T1000 (cell line): ENCODE measurements around the gene POLR3E.
A peak's percentile ranks its signal among the peaks of the same experiment; 100 is the strongest.
"Not testable (repeated sequence)": the region's sequence is repeated elsewhere in the genome, so short reads cannot be mapped to it uniquely, and the experiment has no call there.

ENCODE experiments used
- DNase-seq: peaks from one replicate; lab custom pipeline; 2025; ENCODE audit warnings: mixed read lengths; lab: John Stamatoyannopoulos, UW

POLR3E gene

DNA sequence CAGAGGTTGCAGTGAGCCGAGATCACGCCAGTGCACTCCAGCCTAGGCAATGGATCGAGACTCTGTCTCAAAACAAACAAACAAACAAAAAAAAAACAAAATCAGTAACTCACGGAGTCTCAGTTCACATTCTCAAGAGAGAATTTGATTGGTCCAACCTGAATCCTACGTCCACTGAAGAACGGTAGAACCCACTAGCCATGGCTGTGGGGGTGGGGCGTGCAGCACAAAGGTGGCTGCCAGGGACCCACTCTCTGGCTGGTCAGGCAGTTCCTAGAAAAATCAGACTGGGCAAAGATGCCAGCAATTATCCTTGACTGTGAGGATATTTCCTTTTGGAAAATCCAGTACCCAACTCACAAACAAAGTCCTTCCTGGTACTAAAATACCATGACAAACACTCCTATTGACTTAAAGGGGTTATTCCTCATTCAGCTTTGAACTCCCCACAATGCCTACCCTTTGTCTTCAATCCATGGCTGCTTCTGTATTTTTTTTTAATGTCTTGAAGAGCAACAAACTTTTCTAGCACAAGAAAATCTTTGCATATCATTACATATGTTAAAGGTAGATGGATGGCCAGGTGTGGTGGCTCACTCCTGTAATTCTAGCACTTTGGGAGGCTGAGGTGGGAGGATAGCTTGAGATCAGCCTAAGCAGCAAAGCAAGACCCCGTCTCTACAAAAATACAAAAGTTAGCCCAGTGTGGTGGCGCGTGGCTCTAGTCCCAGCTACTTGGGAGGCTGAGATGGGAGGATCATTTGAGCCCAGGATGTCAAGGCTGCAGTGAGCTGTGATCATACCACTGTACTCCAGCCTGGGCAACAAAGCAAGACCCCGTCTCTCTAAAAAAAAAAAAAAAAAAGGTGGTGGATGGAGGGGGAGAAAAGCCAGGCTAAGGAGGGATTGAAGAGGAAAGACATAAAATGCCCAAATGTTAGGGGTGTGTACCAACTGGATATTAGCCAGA lies 3.8 kb upstream of the POLR3E start:
- no peak for DNase-seq

DNA sequence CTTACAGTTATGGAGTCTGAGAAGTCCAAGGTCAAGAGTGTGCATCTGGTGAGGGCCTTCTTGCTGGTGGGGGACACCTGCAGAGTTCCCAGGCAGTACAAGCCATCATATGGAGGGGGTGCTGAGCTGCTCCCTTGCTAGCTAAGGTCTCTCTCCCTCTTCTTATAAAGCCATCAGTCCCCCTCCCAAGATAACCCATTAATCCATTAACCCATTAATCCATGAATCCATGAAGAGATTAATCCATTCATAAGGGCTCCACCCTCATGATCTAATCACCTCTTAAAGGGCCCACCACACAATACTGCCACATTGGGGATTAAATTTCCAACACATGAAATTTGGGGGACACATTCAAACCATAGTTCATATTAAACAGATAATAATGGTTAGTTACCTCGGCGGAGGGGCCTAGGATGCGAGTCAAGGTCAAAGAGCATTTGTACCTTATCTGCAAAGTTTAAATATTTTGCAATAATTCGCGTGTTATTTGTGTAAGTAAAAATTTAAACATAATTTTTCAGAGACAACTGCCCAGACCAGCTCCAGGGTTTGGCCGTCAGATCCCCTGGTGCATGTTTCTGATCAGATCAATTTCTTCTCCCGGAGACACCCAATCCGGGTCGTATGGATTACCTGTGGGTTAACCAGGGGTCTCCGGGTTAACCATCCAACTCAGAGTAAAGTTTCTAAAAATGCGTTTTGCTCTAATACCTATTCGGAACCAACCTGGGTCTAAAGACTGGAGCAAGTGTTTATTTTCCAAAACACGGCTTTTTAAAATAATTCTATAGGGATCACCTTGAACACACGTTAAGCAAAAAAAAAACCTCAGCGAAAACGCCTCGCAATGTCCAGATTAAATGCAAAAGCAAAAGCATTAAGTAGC lies 740 bp upstream of the POLR3E start:
- DNase-seq = no peak

DNA sequence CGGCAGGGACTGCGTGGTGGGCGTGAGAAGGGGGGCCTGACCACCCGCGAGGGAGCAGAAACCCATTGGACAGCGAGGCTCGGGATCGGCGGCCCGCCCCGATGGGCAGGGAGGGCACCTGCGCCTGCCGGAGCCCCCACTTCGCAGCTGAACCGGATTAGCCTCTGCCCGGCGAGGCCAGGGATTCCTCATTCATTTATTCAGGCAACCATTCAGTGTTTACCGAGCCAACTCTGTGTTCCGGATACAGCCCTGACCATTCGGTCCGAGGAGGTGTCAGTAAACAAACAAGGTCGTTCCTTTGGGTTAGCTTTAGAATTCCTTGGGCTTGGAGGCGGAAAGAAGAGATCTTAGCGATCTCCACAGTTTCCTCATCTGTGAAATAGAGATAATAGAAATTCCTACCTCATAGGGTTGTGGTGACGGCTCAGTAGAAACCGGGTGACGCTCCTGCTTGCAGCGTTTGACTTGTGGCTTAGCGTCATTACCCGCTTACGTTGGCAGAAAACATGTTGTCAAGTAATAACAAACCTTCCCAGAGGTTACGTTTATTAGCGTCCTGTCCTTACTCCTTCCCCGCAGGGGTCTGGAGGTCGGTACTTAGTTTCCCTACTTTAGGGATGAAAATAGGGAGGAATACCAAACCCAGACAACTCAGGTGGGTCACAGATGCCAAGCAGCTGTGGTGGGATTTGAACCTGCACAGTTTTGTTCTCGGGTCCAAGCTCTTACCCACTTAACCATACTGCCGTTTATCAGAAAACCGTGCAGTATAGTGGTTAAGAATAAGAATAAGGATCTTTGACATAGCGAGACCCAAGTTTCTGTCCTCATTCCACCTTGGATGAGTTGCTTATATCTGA lies 893 bp downstream of the POLR3E start:
- peak; percentile 91 for DNase-seq

DNA sequence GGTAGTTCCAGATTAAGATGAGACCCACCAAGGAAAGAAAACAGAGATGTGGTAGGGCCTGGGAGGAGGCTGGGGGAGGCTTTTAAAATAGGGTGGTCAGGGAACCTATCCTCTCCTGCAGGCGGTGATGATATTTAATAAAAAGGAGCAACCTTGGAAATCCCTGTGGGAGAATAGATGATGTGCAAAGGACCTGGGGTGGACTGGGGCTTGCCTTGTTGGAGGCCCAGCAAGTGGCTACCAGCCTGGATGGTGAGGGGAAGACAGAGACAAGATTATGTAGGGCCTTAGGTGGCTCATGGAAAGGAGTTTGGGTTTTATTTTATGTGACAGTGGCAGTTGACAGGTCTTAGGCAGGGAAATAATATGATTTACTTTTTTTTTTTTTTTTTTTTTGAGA lies 1.8 kb downstream of the POLR3E start:
- no peak for DNase-seq

DNA sequence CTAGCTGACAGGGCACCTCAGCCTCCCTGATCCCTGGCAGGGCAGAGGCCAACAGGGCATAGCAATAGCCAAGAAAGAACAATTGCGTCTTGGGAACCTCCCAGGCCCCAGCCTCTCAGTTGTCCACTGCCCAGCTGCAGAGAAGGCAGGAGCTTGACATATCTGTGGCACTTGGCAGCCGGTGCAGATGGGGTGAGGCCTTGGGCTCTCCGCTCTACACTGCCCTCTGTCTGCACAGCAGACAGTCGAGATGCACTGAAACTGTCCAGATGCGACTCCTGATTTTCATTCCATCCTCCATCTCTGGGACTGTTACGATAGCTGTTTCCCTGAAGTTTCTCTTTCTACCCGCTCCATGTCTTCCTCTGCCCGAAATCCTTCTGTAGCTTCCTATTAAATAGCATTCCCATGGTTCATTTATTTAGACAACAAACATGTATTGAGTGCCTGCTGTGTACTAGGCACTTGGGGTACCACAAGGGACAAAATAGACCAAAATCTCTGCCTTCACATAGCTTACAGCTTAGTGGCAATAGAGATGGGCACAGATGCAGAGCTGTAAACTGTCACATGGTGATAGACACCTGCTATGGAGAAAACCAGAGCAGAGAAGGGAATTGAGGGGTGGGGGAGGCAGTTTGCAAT lies 3.3 kb downstream of the POLR3E start:
- DNase-seq = peak; percentile 14

DNA sequence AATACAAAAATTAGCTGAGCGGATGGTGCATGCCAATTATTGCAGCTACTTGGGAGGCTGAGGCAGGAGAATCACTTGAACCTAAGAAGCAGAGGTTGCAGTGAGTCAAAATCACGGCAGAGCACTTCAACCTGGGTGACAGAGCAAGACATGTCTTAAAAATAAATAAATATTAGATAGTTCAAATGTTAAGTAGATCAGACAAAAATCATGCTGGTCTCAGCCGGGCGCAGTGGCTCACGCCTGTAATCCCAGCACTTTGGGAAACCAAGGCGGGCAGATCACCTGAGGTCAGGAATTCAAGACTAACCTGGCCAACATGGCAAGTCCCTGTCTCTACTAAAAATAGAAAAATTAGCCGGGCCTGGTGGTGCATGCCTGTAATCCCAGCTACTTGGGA lies 4.2 kb downstream of the POLR3E start:
- DNase-seq = not testable (repeated sequence)

DNA sequence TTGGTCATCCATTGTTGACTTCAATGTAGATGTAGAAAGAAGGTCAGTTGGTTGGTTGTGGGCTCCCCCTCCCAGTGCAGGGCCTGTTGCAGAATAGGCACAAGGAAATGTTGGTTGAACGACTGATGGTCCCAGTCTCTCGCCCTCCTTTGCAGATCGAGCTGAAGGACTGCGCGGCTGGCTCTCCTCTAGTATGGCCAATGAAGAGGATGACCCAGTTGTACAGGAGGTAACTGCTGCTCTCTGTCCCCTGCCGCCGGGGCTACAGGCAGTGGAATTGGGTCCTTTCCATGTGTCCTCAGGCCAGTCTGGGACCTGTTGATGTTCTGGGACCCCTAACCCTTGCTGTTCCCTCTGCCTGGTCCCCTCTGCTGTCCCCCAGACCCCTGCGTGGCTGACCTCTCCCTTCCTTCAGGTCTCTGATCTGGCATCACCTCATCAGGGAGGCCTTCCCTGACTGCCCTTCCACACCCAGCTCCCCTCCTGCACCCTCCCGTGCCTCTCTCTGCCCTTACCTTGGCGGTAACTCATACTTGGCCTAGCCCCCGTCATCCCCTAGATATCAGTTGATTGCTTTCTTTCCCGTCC lies 5.7 kb downstream of the POLR3E start:
- no peak for DNase-seq

DNA sequence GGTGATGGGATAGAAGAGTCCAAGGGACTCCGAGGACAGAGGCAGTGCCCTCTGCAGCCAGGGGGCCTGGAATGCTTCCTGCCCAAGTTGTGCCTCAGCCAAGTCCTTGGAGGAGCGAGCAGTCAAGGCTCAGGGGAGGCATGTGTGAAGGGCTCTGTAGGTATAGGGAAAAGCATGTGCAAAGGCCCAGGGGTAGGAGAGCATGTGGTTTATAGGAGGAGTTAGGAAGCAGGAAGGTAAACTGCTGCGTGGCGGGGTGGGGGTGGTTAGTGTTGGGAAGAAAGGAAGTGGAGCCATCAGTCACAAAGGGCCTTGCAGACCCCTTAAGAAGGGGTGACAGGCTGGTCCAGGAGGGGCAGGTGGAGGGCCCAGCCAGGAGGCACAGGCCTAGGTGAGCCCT lies 7.2 kb downstream of the POLR3E start:
- DNase-seq = no peak

DNA sequence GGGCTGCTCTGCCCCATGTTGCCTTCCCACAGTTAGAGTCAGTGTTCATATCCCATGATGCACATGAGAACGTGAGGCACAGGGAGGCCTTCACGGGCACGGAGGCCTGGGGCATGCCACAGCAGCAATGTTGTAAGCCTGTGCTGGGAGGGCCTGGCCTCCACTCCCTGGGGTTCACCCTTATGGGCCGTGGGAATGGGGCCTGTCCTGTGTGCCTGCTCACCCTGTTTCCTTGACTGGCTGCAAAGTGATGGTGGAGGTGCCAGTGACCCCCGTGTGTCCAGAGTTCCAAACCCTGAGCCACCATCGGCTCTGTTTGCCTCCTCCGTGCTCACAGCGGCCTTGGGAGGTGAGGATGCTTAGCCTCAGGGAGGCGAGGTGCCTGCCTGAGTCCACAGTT lies 9.6 kb downstream of the POLR3E start:
- DNase-seq = no peak

DNA sequence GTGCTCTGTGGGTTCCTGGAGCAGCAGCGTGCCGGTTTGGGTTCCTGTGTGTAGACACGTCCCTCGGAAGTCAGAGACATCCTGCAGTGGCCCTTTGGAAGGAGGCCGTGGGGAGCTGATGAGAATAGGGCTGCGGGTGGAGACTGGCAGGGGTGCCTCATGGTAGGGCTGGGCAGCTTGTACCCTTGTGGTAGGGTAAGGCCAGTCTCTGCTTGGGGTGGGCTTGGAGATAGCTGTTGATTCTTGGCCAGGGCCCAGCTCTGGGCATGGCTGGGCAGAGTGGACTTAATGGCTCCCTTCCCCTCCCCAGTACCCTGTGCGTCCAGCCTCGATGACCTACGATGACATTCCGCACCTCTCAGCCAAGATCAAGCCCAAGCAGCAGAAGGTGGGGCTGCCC lies 10.6 kb downstream of the POLR3E start:
- DNase-seq = no peak

DNA sequence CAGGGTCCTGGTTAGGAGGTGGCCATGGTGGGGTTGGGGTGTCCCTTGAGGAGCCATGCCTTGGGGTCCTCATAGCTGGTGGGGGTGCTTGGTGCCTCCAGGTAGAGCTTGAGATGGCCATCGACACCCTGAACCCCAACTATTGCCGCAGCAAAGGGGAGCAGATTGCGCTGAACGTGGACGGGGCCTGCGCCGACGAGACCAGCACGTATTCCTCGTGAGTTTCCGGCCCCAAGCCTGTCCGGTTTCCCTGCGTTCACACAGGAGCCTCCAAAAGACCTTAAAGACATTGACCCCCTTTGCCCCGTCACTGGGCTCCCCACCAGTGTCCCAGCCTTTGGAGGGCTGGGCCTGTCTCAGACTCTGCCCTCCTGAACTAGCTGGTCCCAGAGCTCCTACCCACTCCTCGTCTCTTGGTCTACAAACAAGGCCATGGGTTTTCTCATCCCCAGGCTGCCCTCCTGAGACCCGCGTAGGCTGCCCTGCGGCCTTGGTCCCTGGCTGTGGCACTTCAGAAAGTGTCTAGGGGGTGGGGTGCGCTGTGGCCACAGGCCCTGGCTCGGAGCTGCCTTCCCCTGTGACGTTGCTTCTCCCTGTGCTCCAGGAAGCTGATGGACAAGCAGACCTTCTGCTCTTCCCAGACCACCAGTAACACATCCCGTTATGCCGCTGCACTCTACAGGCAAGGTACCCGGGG lies 11.8 kb downstream of the POLR3E start:
- no peak for DNase-seq

DNA sequence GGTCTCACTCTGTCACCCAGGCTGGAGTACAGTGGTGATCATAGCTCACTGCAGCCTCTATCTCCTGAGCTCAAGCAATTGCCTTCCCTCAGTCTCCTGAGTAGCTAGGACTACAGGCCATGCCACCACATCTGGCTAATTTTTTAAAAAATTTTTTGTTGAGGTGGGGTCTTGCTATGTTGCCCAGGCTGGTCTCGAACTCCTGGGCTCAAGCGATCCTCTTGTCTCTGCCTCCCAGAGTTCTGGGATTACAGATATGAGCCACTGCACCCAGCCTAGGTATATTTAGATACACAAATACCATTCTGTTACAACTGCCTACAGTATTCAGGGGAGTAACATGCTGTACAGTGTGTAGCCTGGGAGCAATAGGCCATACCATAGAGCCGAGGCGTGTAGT lies 14.3 kb downstream of the POLR3E start:
- no peak for DNase-seq

DNA sequence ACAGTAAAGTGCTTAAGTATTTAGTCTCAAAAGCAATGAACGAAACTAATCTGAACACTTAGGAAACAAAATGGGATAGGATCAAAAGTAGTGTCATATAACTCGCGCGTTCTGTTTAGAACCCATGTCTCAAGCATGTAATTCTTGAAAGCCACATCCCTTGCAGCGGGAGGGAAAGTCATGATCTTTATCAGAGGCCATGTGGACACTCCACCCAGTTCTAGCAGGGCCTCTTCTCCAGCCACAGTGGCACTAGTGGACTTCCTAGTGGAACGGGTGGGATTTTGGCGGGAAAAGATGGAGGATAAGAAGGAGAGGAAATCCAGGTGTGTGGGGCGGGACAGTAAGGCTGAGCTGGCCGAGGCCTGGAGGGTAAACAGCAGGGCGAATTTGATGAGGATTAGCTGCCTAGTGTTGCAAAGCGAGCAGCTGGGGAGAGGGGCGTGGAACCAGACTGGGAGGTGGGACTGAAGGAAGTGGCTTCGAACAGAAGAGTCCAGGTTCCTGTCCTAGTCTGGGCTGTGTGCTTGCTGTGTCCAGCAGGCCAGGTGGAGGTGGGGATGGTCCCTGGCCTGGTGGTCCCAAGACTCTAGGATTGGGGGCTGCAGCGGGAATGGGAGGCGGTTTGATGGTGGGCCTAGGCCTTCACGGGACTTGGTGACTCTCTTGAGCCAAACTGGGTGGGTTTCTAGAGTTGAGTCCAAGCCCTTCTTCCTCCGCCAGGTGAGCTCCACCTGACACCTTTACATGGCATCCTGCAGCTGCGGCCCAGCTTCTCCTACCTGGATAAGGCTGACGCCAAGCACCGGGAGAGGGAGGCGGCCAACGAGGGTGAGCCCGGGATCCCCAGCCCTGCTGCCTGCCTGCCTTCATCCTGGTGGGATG lies 15.9 kb downstream of the POLR3E start:
- DNase-seq = no peak

DNA sequence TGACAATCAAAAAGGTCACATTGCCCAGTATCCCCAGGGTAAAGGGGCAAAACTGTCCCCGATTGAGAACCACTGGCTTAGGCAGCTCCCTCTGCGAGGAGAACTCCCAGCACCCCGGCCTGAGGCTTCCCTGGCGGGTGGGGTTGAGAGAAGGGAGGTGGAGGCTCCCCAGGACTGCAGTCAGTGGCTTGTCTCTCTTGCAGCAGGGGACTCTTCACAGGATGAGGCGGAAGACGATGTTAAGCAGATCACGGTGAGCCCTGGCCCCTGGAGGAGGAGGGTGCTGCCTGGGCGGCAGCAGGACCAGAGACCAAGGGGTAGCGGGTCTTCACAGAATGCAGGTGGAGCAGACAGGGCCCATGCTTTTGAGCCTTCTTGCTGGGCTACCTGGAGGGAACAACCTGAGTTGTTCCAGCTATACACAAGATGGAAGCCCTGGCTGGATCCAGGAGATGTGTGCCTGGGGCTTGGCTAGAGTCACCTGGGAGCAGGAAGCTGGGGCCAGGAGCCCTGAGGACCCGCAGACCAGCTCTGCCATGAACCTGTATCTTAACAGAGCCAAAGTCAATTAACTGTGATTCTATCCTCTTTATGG lies 16.8 kb downstream of the POLR3E start:
- DNase-seq = no peak

DNA sequence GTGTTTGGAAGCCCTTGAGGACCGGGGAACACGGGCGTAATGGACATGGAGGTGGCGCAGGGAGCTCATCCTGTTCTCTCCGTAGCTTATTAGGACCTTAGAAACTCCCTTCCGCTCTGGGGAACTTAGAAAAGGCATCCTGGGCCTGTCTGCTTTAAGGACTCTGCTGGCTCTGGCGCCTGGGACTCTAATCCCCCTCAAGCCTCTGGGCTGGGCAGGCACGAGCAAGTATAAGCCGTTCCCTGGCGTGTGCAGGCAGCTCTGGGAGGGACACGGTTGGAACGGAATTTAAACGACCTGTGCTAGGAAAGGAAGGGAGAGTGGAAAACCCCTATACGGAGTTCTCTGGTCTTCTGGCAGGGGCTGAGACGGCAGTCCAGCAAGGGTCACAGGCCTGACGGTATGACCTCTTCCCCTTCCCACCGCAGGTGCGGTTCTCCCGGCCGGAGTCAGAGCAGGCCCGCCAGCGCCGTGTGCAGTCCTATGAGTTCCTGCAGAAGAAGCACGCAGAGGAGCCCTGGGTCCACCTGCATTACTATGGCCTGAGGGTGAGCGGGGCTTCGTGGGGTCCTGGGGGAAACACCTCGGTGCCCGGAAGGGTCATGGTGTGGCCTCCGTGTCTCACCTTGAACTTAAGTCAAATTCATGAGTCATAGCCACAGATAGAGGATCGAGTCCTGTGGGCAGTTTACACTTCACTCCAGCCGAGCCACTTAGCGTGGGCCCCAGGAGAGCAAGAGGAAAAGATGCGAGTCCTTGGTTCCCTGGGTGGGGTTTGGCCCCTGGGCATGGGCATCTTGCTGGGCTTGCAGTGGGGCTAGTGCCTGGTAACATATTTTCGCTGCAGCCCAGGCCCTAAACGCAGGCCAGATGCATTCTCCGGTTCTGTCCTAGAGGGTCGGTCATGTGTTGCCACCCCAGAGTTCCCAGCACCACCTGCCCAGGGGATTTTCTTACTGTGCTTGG lies 17.7 kb downstream of the POLR3E start:
- no peak for DNase-seq

DNA sequence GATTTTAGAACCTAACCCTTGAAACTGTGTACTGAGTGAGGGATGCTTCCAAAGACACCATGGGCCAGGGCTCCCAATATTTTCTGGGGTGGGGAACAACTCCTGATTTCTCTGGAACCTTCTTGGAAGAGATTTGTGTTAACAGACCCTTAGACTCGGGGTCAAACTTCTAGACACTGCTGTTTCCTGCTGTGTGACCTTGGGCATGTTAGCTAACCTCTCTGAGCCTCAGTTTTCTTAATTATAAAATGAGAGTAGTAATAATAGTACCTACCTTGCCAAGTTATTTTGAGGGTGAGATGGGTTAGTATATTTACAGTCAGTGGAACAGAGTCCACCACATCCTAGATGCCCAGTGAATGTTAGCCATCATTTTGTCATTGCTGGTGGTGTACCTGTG lies 18.8 kb downstream of the POLR3E start:
- no peak for DNase-seq

DNA sequence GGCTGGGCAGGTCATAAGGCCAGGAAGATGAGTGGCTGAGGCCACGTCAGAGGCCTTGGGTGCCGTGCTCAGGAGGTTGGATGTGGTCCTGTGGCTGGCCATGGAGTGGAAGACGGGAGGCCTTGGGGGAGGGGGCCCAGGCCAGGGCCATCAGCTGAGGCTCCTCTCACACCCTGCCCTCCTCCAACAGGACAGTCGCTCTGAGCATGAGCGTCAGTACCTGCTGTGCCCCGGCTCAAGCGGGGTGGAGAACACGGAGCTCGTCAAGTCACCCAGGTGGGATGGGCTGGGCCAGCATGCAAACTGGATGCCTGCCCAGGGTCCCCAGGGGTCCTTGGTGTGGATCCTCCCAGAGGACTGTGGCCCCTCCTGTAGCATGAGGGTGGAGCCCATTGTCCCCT lies 19.2 kb downstream of the POLR3E start:
- DNase-seq = no peak

DNA sequence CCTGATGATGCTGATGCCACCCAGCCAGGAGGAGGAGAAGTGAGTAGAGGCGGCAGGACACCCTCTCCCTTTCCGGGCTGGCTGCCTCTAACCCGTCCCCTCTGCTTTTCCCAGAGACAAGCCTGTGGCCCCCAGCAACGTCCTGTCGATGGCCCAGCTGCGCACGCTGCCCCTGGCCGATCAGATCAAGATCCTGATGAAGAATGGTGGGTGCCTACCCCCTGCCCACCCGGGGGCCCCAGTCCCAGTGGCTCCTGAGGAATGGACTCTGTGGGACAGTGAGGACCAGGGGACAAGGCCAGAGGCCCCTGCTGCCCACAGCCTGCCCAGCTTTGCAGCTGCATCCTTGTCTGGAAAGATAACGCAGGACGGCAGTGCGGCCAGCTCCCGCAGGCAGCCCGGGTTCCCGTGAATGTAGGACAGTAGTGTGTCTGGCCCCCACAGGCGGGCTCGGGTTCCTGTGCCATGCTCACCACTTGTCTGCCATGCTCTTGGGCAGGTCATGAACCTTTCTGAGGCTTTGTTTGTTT lies 19.9 kb downstream of the POLR3E start:
- no peak for DNase-seq
